Spleen (tissue), 11 donors: Measurements from ENCODE around the gene CCDC92. TPM values are rescaled to one million over a fixed set of nuclear protein-coding genes. Genes with fewer than 3 reads are reported as not detected.

Experiments
- DNase-seq: peaks from one replicate; pipeline ENCODE4 v3.0.0-alpha.2; 2020
- H3K27ac ChIP-seq, 8 donors: fragments of 200-600 bp; sonication (generic) in 7 of 8; 1 replicate in 4 of 8; 2 replicates in 4 of 8; pipeline versions ENCODE4 v1.5.0 to v1.8.0; 2016 to 2021; ENCODE audit warnings: inconsistent platforms in 4 of 8, mild to moderate bottlenecking in 4 of 8, moderate library complexity in 1 of 8
- H3K27me3 ChIP-seq, 7 donors: fragments of 200-600 bp; sonication (generic) in 6 of 7; replicated peaks in 1 of 7; 1 replicate in 4 of 7; 2 replicates in 3 of 7; pipeline versions ENCODE4 v1.5.0 to v1.8.0; 2016 to 2021; ENCODE audit warnings: inconsistent platforms in 3 of 7, mild to moderate bottlenecking in 1 of 7
- H3K36me3 ChIP-seq, 6 donors: fragments of 200-600 bp; sonication (generic) in 5 of 6; 1 replicate in 4 of 6; 2 replicates in 2 of 6; pipeline versions ENCODE4 v1.5.0 to v1.8.0; 2016 to 2021; ENCODE audit warnings: inconsistent platforms in 2 of 6
- H3K4me1 ChIP-seq, 6 donors: fragments of 200-600 bp; sonication (generic) in 5 of 6; 1 replicate in 3 of 6; 2 replicates in 3 of 6; pipeline versions ENCODE4 v1.5.0 to v1.8.0; 2016 to 2021; ENCODE audit warnings: inconsistent platforms in 3 of 6
- H3K4me3 ChIP-seq, 8 donors: fragments of 200-600 bp; sonication (generic) in 7 of 8; 1 replicate in 4 of 8; 2 replicates in 4 of 8; pipeline versions ENCODE4 v1.5.0 to v1.8.0; 2016 to 2021; ENCODE audit warnings: inconsistent platforms in 4 of 8, mild to moderate bottlenecking in 4 of 8, moderate library complexity in 2 of 8
- H3K9me3 ChIP-seq, 8 donors: fragments of 200-600 bp; sonication (generic) in 7 of 8; 1 replicate in 4 of 8; 2 replicates in 4 of 8; pipeline versions ENCODE4 v1.5.0 to v1.8.0; 2016 to 2021; ENCODE audit warnings: inconsistent platforms in 4 of 8
- CTCF ChIP-seq, 11 experiments: fragments of 200-600 bp in 7 of 11; fragments of 450-650 bp in 4 of 11; sonication (generic) in 4 of 11; IDR thresholded peaks in 8 of 11; conservative IDR thresholded peaks in 3 of 11; 1 replicate in 7 of 11; 2 replicates in 4 of 11; pipeline versions ENCODE4 v1.4.0 to v1.8.0; 2016 to 2021; ENCODE audit warnings: antibody characterized with exemption in 11 of 11, inconsistent platforms in 4 of 11, mild to moderate bottlenecking in 1 of 11
- POLR2A ChIP-seq, 3 donors: fragments of 450-650 bp; IDR thresholded peaks; one replicate each; pipeline ENCODE4 v1.5.1; 2017; ENCODE audit warnings: antibody characterized with exemption in 3 of 3, mild to moderate bottlenecking in 1 of 3
- POLR2AphosphoS5 ChIP-seq, 3 donors: sonication (generic); formaldehyde crosslinking; IDR thresholded peaks; one replicate each; pipeline ENCODE4 v1.5.1; 2017; ENCODE audit warnings: antibody characterized with exemption in 3 of 3
- WGBS, 5 donors: extraction: QIAGEN DNeasy Blood & Tissue Kit in 3 of 5; methylation state at CpG; one replicate each; pipeline versions ENCODE4 v1.1.5 to v1.1.7; 2013 to 2018; 5-methylcytosine and 5-hydroxymethylcytosine counted together
- intact Hi-C: fragments of 100-400 bp; cut with DNase I; formaldehyde crosslinking; loops from one replicate; pipeline ENCODE4 v1.15.0; 2023; ENCODE audit warnings: low total_unique reads
- polyA plus RNA-seq, 3 donors: library from polyadenylated mRNA; stranded (reverse); fragments of 200-250 nt; gene quantifications; one replicate each; pipeline ENCODE4 v1.2.1, GENCODE V29; 2013
- total RNA-seq, 7 donors: library from RNA; depleted of rRNA in 3 of 7; stranded (reverse); fragments of >200 nt in 3 of 7; fragmentation: NEBNext Ultra II Directional in 4 of 7; extraction: Animal tissue kit (Norgen Biotek cat#: 25700) in 4 of 7; gene quantifications; one replicate each; pipeline versions ENCODE4 v1.1.0 to v1.2.1, GENCODE V29; 2016 to 2021
- donor health status: healthy with polysubstance abuse.
- donor health status: DM: no; HTN: no; CAD: no; lungs with moderate emphysema.
- donor health status: DM: no; HTN: no; CAD: no.
- donor health status: Bipolar disorder and iron deficiency.
- donor health status: healthy.
- donor health status: DM: no; HTN: no; CAD: no.
- donor health status: DM: yes; HTN: yes; CAD: no.

The CCDC92 gene
- total and polyA plus RNA-seq, 10 donors, result 16.0 to 36.7 (median 27.8) TPM

DNA sequence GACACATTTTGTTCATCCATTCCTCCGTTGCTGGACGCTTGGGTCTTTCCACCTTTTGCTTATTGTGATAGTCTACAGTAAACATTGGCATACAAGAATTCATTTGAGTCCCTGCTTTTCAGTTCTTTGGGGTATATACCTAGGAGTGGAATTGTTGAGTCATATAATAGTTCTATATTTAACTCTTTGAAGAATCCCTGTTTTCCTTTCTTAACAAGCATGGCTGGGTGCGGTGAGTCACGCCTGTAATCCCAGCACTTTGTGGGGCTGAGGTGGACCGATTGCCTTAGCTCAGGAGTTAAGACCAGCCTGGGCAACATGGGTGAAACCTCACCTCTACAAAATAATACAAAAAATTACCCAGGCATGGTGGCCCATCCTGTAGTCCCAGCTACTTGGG, 75.4 kb downstream of the CCDC92 start:
- no peak overlapping the region for H3K4me3 ChIP-seq
- no peak for TF ChIP-seq CTCF (IDR thresholded peaks at IDR 0.05 in 8 of 11, conservative IDR thresholded peaks at IDR 0.05 in 3 of 11)
- TF ChIP-seq POLR2A (IDR thresholded peaks at IDR 0.05), result no peak
- no peak for TF ChIP-seq POLR2AphosphoS5 (IDR thresholded peaks at IDR 0.05)
- no peaks in the 10 kb centered on the region for H3K9me3 ChIP-seq
- H3K27ac ChIP-seq, result no peak overlapping the region
- H3K4me1 ChIP-seq, result peaks cover 0 to 4% (median 0%) of the 10 kb centered on the region in 6 donors
- intact Hi-C loops, result no loop called here
- WGBS, 5 donors, result 82 to 92% (median 83%) methylated on average over 5 of the region's 5 CpGs
- no peak for DNase-seq
- no peaks in the 10 kb centered on the region for H3K36me3 ChIP-seq
- H3K27me3 ChIP-seq, result peaks cover 0 to 28% (median 0%) of the 10 kb centered on the region in 7 donors

- H3K36me3 ChIP-seq, result no peaks in the 10 kb centered on the region
- no peak overlapping the region for H3K4me3 ChIP-seq
- H3K27ac ChIP-seq, result no peak overlapping the region
- DNase-seq, result no peak
- H3K27me3 ChIP-seq, result peaks cover 0 to 25% (median 0%) of the 10 kb centered on the region in 7 donors
- TF ChIP-seq CTCF (IDR thresholded peaks at IDR 0.05 in 8 of 11, conservative IDR thresholded peaks at IDR 0.05 in 3 of 11), result no peak
- TF ChIP-seq POLR2AphosphoS5 (IDR thresholded peaks at IDR 0.05), result no peak
- TF ChIP-seq POLR2A (IDR thresholded peaks at IDR 0.05), result no peak
- intact Hi-C loops, result no loop called here
- 45 to 75% (median 58%) methylated on average over 8 of the region's 8 CpGs for WGBS, 5 donors
- H3K4me1 ChIP-seq, result peaks cover 0 to 4% (median 0%) of the 10 kb centered on the region in 6 donors
- H3K9me3 ChIP-seq, result no peaks in the 10 kb centered on the region
These were observed 75.9 kb downstream of the CCDC92 start for GRCh38 chr12:123896767-123897166.

DNA sequence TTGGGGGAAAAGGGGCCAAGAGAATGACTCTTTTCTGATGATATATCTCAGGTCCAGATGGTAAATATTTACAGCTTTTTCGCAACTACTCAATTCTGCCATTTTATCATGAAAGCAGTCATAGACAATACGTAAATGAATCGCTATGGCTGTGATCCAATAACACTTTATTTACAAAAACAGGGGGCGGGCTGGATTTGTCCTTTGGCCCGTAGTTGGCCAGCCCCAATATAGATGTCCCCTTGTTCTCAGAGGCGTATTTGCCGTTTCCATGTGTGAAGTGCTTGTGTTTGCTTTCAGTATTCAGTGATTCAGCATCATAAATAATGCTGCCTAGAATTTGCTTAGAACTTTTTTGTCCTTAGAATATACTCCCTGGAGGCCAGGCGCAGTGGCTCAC, 77.2 kb downstream of the CCDC92 start:
- DNase-seq, result no peak
- intact Hi-C loops, result no loop called here
- TF ChIP-seq CTCF (IDR thresholded peaks at IDR 0.05 in 8 of 11, conservative IDR thresholded peaks at IDR 0.05 in 3 of 11) (no peak), POLR2A (IDR thresholded peaks at IDR 0.05) (no peak), POLR2AphosphoS5 (IDR thresholded peaks at IDR 0.05) (no peak)
- peaks cover 0 to 20% (median 0%) of the 10 kb centered on the region in 7 donors for H3K27me3 ChIP-seq
- H3K9me3 ChIP-seq, result no peaks in the 10 kb centered on the region
- no peak overlapping the region for H3K4me3 ChIP-seq
- 87 to 96% (median 92%) methylated on average over 8 of the region's 8 CpGs for WGBS, 5 donors
- H3K27ac ChIP-seq, result no peak overlapping the region
- H3K36me3 ChIP-seq, result no peaks in the 10 kb centered on the region
- H3K4me1 ChIP-seq, result no peaks in the 10 kb centered on the region

GRCh38 chr12:123894823-123895345, 77.7 kb downstream of the CCDC92 start:
- no peaks in the 10 kb centered on the region for H3K9me3 ChIP-seq
- H3K27me3 ChIP-seq, result peaks cover 0 to 26% (median 0%) of the 10 kb centered on the region in 7 donors
- H3K36me3 ChIP-seq, result no peaks in the 10 kb centered on the region
- no peak overlapping the region for H3K4me3 ChIP-seq
- TF ChIP-seq POLR2A (IDR thresholded peaks at IDR 0.05) (no peak), POLR2AphosphoS5 (IDR thresholded peaks at IDR 0.05) (no peak), CTCF (IDR thresholded peaks at IDR 0.05 in 8 of 11, conservative IDR thresholded peaks at IDR 0.05 in 3 of 11) (no peak)
- no peaks in the 10 kb centered on the region for H3K4me1 ChIP-seq
- no peak for DNase-seq
- no peak overlapping the region for H3K27ac ChIP-seq
- 61 to 72% (median 70%) methylated on average over 4 of the region's 4 CpGs for WGBS, 5 donors
- intact Hi-C loops, result no loop called here
